Tibial artery (tissue), 4 donors: ENCODE data around the gene DCST1.

Experiments used
- DNase-seq, 2 donors: peaks; one replicate each; pipeline ENCODE4 v3.0.0-alpha.2; 2019
- H3K27ac ChIP-seq, 2 donors: fragments of 200-600 bp; sonication (generic) in 1 of 2; 1 replicate in 1 of 2; 2 replicates in 1 of 2; pipeline ENCODE4 v1.5.1; 2018 to 2019; ENCODE audit warnings: mild to moderate bottlenecking in 1 of 2
- H3K27me3 ChIP-seq, 2 donors: fragments of 200-600 bp; sonication (generic) in 1 of 2; one replicate each; pipeline versions ENCODE4 v1.5.1 to v1.6.0; 2016 to 2019
- H3K36me3 ChIP-seq, 3 donors: fragments of 200-600 bp; sonication (generic) in 2 of 3; one replicate each; pipeline ENCODE4 v1.5.1; 2016 to 2019; ENCODE audit warnings: mild to moderate bottlenecking in 2 of 3
- H3K4me1 ChIP-seq, 4 donors: fragments of 200-600 bp; sonication (generic) in 2 of 4; 1 replicate in 3 of 4; 2 replicates in 1 of 4; pipeline ENCODE4 v1.5.1; 2016 to 2019
- H3K4me3 ChIP-seq, 2 donors: fragments of 200-600 bp; sonication (generic) in 1 of 2; 1 replicate in 1 of 2; 2 replicates in 1 of 2; pipeline ENCODE4 v1.5.1; 2018 to 2019; ENCODE audit warnings: mild to moderate bottlenecking in 2 of 2
- H3K9me3 ChIP-seq, 3 donors: fragments of 200-600 bp; sonication (generic) in 1 of 3; one replicate each; pipeline ENCODE4 v1.5.1; 2016 to 2019
- CTCF ChIP-seq, 2 experiments: fragments of 200-600 bp in 1 of 2; fragments of 450-650 bp in 1 of 2; IDR thresholded peaks; one replicate each; pipeline ENCODE4 v1.5.1; 2017 to 2019; ENCODE audit warnings: antibody characterized with exemption in 2 of 2, mild to moderate bottlenecking in 1 of 2, moderate library complexity in 1 of 2
- intact Hi-C: fragments of 100-400 bp; cut with DNase I; formaldehyde crosslinking; loops from one replicate; pipeline ENCODE4 v1.15.0; 2023; ENCODE audit warnings: low total_unique reads

DCST1 gene

GRCh38 chr1:155057104-155057503 is 23.5 kb downstream of the DCST1 start:
- Histone ChIP-seq H3K9me3 (no peaks in the 10 kb centered on the region), H3K27ac (no peak overlapping the region), H3K27me3 (no peaks in the 10 kb centered on the region), H3K4me1 (peaks cover 0 to 24% (median 18%) of the 10 kb centered on the region in 4 donors), H3K36me3 (peaks cover 19 to 80% (median 80%) of the 10 kb centered on the region in 3 donors), H3K4me3 (no peak overlapping the region)
- TF ChIP-seq CTCF (IDR thresholded peaks at IDR 0.05) = no peak
- DNase-seq = no peak
- intact Hi-C loops = no loop called here

- peaks cover 19 to 80% (median 80%) of the 10 kb centered on the region in 3 donors for H3K36me3 ChIP-seq
- no peaks in the 10 kb centered on the region for H3K9me3 ChIP-seq
Measured at GRCh38 chr1:155057788-155058211, 24.2 kb downstream of the DCST1 start.

GRCh38 chr1:155060736-155061135 is 27.1 kb downstream of the DCST1 start:
- Histone ChIP-seq H3K27ac (no peak overlapping the region), H3K36me3 (peaks cover 14 to 58% (median 54%) of the 10 kb centered on the region in 3 donors), H3K4me1 (peaks cover 0 to 37% (median 28%) of the 10 kb centered on the region in 4 donors), H3K4me3 (no peak overlapping the region), H3K27me3 (no peaks in the 10 kb centered on the region), H3K9me3 (no peaks in the 10 kb centered on the region)
- intact Hi-C loops = loop anchor here (5.0 kb wide), 1 partner anchor 98 kb away; the partner anchor contains the start of gene PYGO2
- no peak for DNase-seq
- no peak for TF ChIP-seq CTCF (IDR thresholded peaks at IDR 0.05)

More at GRCh38 chr1:155057788-155058211, 24.2 kb downstream of the DCST1 start:
- H3K4me3 ChIP-seq = no peak overlapping the region
- intact Hi-C loops = no loop called here
- no peak for DNase-seq
- no peak for TF ChIP-seq CTCF (IDR thresholded peaks at IDR 0.05)
- H3K27me3 ChIP-seq = no peaks in the 10 kb centered on the region
- no peak overlapping the region for H3K27ac ChIP-seq
- H3K4me1 ChIP-seq = peaks cover 0 to 24% (median 18%) of the 10 kb centered on the region in 4 donors

- peak; percentile 81 to 86 for DNase-seq
- H3K27ac ChIP-seq = no peak overlapping the region
- H3K27me3 ChIP-seq = no peaks in the 10 kb centered on the region
- no peaks in the 10 kb centered on the region for H3K9me3 ChIP-seq
- H3K36me3 ChIP-seq = peaks cover 13 to 53% (median 46%) of the 10 kb centered on the region in 3 donors
- TF ChIP-seq CTCF (IDR thresholded peaks at IDR 0.05) = peak; percentile 98 to 99
- peaks cover 0 to 37% (median 28%) of the 10 kb centered on the region in 4 donors for H3K4me1 ChIP-seq
- intact Hi-C loops = loop anchor here (2.0 to 5.0 kb wide), 2 partner anchors 23 to 99 kb away; partner anchors contain the start of gene PYGO2
- no peak overlapping the region for H3K4me3 ChIP-seq
Measured at GRCh38 chr1:155061381-155062150, 27.9 kb downstream of the DCST1 start.

- intact Hi-C loops = loop anchor here (2.0 to 5.0 kb wide), 2 partner anchors 23 to 100 kb away; partner anchors contain the start of gene PYGO2
- no peak overlapping the region for H3K27ac ChIP-seq
- no peaks in the 10 kb centered on the region for H3K27me3 ChIP-seq
- H3K4me3 ChIP-seq = no peak overlapping the region
- no peak for DNase-seq
- H3K4me1 ChIP-seq = peaks cover 0 to 37% (median 28%) of the 10 kb centered on the region in 4 donors
- no peaks in the 10 kb centered on the region for H3K9me3 ChIP-seq
- H3K36me3 ChIP-seq = peaks cover 7 to 50% (median 39%) of the 10 kb centered on the region in 3 donors
- TF ChIP-seq CTCF (IDR thresholded peaks at IDR 0.05) = no peak
Measured at GRCh38 chr1:155062151-155062686, 28.6 kb downstream of the DCST1 start.
